ENCODE results near the gene ABLIM1. TPM values are rescaled to one million over a fixed set of nuclear protein-coding genes. Genes with fewer than 3 reads are reported as not detected.

Gene ABLIM1
- total and polyA plus RNA-seq, 4 donors, result 20.0 to 135 (median 59.9) TPM

- H3K27me3 ChIP-seq (ENCODE audit: control insufficient read depth in 3 of 3, insufficient read depth in 3 of 3, low read length in 2 of 3), result no peaks in the 10 kb centered on the region
- H3K36me3 ChIP-seq (ENCODE audit: control insufficient read depth in 4 of 4, insufficient read depth in 4 of 4, low read length in 4 of 4), result peaks cover 0 to 19% (median 8%) of the 10 kb centered on the region in 4 donors
- no peaks in the 10 kb centered on the region for H3K9me3 ChIP-seq (ENCODE audit: control insufficient read depth in 4 of 4, insufficient read depth in 3 of 4, low read length in 3 of 4)
- H3K4me3 ChIP-seq, result no peak overlapping the region
- H3K4me1 ChIP-seq (ENCODE audit: control insufficient read depth in 5 of 5, insufficient read depth in 5 of 5, low read length in 5 of 5), result peaks cover 2 to 32% (median 7%) of the 10 kb centered on the region in 5 donors
- no peak overlapping the region for H3K27ac ChIP-seq (ENCODE audit: low read depth in 1 of 2, low read length in 1 of 2)
- H3K9ac ChIP-seq (ENCODE audit: insufficient read depth in 1 of 2, low read length in 2 of 2), result no peak overlapping the region
- DNase-seq, result no peak
- no peak for ATAC-seq (ENCODE audit: insufficient read depth, low FRiP score)
- TF ChIP-seq CTCF (IDR thresholded peaks at IDR 0.05; ENCODE audit: control extremely low read depth, extremely low read depth), result no peak
- 87 to 88% methylated on average over 9 of the region's 9 CpGs for WGBS, 2 donors
These were observed 228.3 kb downstream of the ABLIM1 start for GRCh38 chr10:114429581-114430335.

- ATAC-seq (ENCODE audit: insufficient read depth, low FRiP score) (no peak), DNase-seq (peak; percentile 38 to 67 (median 63))
- no peak for TF ChIP-seq CTCF (IDR thresholded peaks at IDR 0.05; ENCODE audit: control extremely low read depth, extremely low read depth)
- peaks cover 0 to 7% (median 2%) of the 10 kb centered on the region in 4 donors for H3K36me3 ChIP-seq (ENCODE audit: control insufficient read depth in 4 of 4, insufficient read depth in 4 of 4, low read length in 4 of 4)
- H3K9ac ChIP-seq (ENCODE audit: insufficient read depth in 1 of 2, low read length in 2 of 2), result no peak overlapping the region
- WGBS, 2 donors, result 68 to 84% methylated on average over 9 of the region's 9 CpGs
- H3K27ac ChIP-seq (ENCODE audit: low read depth in 1 of 2, low read length in 1 of 2), result peak overlapping the region in 1 of 2 donors; percentile 36
- no peaks in the 10 kb centered on the region for H3K9me3 ChIP-seq (ENCODE audit: control insufficient read depth in 4 of 4, insufficient read depth in 3 of 4, low read length in 3 of 4)
- H3K27me3 ChIP-seq (ENCODE audit: control insufficient read depth in 3 of 3, insufficient read depth in 3 of 3, low read length in 2 of 3), result no peaks in the 10 kb centered on the region
- no peak overlapping the region for H3K4me3 ChIP-seq
- peaks cover 2 to 23% (median 7%) of the 10 kb centered on the region in 5 donors for H3K4me1 ChIP-seq (ENCODE audit: control insufficient read depth in 5 of 5, insufficient read depth in 5 of 5, low read length in 5 of 5)
These were observed 230.8 kb downstream of the ABLIM1 start for GRCh38 chr10:114427124-114427852.

GRCh38 chr10:114426476-114426875 lies 231.6 kb downstream of the ABLIM1 start:
- Histone ChIP-seq H3K9ac (ENCODE audit: insufficient read depth in 1 of 2, low read length in 2 of 2) (no peak overlapping the region), H3K27ac (ENCODE audit: low read depth in 1 of 2, low read length in 1 of 2) (peak overlapping the region in 1 of 2 donors; percentile 36), H3K4me3 (no peak overlapping the region), H3K27me3 (ENCODE audit: control insufficient read depth in 3 of 3, insufficient read depth in 3 of 3, low read length in 2 of 3) (no peaks in the 10 kb centered on the region), H3K9me3 (ENCODE audit: control insufficient read depth in 4 of 4, insufficient read depth in 3 of 4, low read length in 3 of 4) (no peaks in the 10 kb centered on the region), H3K4me1 (ENCODE audit: control insufficient read depth in 5 of 5, insufficient read depth in 5 of 5, low read length in 5 of 5) (peaks cover 2 to 14% (median 5%) of the 10 kb centered on the region in 5 donors), H3K36me3 (ENCODE audit: control insufficient read depth in 4 of 4, insufficient read depth in 4 of 4, low read length in 4 of 4) (peaks cover 0 to 6% (median 2%) of the 10 kb centered on the region in 4 donors)
- DNase-seq (no peak), ATAC-seq (ENCODE audit: insufficient read depth, low FRiP score) (no peak)
- TF ChIP-seq CTCF (IDR thresholded peaks at IDR 0.05; ENCODE audit: control extremely low read depth, extremely low read depth), result no peak
- 58 to 74% methylated on average over 5 of the region's 5 CpGs for WGBS, 2 donors
